GM19099 (cell line): ENCODE results near the gene TRIP11.

Experiments
- POLR2A ChIP-seq: IDR thresholded peaks from 3 replicates; pipeline ENCODE4 v1.6.1; 2011; ENCODE audit warnings: low read depth; ENCODE audit not compliant: insufficient read length; ENCODE audit errors: extremely low read depth

The TRIP11 gene

DNA sequence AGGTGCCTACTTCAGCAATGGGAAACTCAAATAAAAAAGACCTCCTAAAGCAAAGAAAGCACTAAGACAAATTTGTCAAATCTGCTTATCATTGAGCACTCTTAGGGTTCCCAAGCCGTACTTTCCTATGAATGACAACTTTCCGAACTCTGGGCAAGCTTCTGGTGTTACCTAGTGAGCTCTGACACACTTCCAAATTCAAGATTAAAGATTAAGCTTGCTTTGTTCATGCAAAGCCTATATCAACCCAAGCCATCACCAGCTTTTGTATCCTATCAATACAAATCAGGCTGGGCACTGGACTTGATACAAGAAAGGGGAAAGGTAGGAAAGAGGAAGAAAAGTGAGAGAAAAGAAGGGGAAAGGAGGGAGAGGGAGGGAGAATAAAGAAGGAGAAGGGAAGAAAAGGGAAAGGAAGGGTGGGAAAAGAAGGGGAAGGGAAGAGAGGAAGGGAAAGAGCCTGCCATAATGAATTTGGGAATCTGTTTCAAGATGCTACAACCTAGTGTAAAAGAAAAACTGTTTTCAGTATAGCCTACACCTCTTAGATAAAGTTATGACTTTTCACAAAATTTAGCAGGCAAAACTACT lies 68.6 kb downstream of the TRIP11 start:
- no peak for TF ChIP-seq POLR2A

DNA sequence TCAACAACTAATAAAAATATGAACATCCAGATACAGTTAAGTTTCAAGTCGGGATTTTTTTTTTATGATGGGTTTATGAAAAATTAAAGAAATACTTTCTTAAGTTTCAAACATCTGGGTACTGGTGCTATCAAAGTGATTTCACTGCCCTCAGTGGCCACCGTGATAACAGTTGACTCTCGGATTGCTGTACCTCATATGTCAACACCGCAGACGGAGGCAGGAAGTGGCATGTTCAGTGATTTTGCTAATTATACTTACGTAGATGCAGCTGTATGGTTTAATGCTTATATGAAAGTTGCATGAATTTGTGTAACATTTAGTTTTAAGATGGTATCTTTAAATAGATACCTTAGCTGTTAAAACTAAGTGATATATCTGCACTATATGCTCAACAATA lies 71.6 kb downstream of the TRIP11 start:
- TF ChIP-seq POLR2A, result no peak

DNA sequence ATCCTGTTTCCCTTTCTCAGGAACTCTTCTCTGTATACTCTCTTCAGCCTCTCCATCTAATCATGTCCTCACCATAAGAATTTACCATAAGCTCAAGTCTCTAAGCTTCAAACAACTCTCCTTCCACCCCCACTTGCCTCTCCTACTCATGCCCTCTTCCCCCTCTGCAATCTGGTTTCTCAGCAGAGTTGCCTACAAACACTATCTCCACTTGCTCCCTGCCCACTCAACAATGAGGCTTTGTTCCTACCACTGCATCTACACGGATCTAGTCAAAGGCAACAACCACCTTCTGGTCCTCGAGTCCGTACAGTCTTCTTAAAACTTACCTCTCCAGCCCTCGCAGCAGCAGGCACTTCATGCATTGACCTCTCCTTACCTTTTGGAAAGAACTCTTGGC lies 75.1 kb downstream of the TRIP11 start:
- no peak for TF ChIP-seq POLR2A

DNA sequence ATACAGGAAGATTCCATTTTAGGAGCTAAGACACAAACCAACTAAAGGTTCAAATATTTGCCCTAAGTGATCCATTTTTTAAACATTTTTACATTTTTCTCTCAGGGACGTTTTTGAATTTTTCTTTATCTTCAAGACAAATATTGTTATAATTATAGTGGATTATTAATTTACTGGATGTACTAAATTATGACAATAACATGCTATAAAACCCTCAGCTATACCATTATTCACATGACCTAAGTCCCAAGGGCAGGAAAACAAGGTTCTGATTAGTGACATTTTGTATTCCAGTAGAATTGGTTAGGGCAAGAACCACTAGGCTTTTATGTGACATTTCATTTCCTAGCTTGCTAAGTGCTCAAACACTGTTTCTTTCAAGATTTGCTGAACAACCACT lies 75.8 kb downstream of the TRIP11 start:
- TF ChIP-seq POLR2A, result no peak

DNA sequence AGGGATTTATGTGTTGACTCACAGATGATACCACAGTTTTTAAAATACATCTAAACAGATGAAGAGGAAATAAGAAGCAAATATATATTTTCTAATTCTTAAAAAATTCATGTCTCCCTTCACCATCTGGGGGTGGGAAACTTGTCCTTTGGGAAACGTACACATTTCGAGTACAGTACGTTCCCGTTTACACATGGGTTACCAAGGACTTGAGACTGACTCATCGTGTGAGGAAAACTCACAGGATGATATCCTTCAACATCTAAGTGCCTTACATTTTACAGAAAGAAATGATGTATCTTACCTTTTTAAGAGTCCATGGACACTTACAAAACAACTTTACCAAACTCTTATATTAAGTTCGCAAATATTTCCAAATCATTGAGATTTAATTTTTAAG lies 76.4 kb downstream of the TRIP11 start:
- no peak for TF ChIP-seq POLR2A

DNA sequence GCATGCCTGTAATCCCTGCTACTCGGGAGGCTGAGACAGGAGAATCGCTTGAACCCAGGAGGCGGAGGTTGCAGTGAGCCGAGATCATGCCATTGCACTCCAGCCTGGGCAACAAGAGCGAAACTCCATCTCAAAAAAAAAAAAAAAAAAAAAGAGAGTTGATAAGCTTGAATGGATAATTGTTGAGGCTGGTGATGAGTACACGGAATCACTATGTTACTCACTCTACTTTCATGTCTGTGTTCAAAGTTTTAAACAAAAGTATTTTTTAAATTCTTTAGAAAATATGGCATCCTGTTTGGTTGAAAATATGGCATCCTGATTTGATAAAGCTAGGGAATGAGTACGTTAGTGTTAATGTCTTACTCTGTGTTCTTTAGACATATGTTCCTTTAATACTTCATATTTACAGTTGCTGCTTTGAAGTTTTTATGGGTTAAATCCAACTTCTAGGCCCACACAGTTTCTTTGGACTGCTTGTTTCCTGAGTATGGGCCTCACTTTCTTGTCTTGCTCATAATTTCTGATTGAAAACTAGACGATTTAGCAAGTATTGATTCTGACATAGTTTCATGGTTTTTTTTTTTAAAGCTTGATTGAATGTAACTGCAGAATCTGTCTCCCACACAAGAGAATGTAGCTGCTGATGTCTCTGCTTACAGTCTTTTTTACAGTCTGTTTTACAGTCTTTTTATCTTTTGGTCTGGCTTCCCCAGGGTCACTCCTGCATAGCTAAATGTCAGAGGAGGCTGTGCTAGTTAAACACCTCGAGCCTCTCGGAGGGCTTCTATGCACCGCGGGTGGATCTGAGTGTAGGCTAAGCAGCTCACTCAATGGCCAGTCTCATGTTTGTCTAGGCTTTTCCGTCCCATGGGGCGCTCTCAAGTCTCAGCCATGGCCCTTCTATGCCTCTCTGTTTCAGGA lies 78.3 kb downstream of the TRIP11 start:
- no peak for TF ChIP-seq POLR2A

DNA sequence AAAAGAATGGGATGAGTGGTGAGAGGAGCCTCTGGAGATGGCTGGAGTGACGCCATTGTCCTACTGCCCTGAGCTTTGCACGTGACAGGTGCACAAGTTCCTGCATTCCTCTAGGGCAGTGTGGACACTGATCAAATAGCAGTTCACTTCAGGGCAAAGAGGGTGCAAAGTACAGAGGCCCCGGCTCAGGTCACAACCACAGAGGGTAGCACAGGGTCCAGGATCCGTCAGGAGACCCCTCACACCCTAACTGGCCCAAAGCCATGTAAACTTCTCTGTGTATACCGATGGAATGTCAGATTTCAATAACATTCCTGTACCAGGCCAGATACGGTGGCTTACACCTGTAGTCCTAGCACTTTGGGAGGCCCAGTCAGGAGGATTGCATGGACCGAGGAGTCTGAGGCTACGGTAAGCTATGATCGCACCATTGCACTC lies 82.0 kb downstream of the TRIP11 start:
- no peak for TF ChIP-seq POLR2A

DNA sequence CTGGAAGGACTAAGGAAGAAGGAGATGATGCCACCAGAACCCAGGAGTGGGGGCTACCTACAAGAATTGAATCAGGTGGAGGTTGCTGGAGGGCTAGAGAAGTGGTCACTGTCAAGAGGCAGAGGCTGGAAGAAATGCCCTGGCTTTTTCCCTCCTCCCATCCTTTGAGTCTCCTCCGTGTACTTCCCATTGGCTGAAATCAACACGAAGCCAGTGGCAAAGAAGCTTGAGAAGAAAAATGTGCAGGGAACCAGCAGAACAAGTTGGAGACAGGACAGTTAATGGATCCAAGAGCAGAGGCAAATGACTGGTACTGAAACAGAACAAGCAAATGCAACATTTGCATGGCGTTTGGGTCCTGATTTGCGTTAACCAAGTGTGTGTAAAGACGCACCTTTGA lies 83.2 kb downstream of the TRIP11 start:
- no peak for TF ChIP-seq POLR2A

DNA sequence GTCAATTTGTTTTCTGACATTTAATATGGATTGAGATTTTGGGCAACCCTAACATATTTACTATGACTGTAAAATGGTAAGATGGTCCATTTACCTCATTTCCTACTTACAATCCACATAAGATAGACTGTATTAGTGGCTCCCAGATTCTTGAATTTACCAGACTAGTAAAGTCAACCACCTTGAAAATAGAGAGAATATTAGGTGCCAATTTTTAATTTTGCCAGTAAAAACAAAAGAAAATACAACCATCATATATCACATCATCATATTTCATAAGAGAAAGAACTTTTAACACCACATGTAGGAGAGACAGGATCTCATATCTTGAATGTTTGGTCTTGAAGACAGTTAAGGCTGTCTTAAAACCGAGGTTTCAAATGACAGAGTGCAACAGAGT lies 84.7 kb downstream of the TRIP11 start:
- no peak for TF ChIP-seq POLR2A

DNA sequence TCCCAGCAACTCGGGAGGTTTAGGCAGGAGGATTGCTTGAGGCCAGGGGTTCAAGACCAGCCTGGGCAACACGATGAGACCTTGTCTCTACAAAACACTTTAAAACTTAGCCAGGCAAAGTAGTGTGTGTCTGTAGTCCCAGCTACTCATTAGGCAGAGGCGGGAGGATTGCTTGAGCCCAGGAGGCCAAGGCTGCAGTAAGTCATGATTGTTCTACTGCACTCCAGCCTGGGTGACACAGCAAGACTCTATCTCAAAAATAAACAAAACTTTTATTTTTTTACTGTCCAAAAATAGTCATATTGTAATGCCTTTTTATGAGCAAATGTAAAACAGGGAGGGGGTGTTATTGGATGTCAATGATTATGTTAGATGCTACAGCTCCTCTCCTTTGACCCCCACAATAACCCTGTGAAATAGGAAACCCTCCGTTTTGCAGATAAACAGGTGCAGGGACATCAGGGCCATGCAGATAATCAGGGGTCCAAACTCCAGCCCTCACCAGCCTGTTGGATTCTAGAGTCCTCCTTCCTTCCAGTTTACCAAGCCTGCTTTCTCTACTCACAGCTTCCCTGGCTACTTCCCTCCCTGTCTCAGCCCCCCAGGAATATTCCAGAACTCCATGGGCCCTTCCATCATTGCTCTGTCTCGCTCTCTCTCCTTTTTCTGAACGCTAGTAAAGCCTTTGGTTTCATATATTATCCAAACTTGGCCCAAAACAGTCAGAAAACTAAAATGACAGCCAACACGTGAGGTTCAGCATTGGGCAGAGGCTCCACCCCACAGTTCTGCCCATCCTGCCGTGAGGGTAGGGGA lies 86.5 kb downstream of the TRIP11 start:
- no peak for TF ChIP-seq POLR2A

DNA sequence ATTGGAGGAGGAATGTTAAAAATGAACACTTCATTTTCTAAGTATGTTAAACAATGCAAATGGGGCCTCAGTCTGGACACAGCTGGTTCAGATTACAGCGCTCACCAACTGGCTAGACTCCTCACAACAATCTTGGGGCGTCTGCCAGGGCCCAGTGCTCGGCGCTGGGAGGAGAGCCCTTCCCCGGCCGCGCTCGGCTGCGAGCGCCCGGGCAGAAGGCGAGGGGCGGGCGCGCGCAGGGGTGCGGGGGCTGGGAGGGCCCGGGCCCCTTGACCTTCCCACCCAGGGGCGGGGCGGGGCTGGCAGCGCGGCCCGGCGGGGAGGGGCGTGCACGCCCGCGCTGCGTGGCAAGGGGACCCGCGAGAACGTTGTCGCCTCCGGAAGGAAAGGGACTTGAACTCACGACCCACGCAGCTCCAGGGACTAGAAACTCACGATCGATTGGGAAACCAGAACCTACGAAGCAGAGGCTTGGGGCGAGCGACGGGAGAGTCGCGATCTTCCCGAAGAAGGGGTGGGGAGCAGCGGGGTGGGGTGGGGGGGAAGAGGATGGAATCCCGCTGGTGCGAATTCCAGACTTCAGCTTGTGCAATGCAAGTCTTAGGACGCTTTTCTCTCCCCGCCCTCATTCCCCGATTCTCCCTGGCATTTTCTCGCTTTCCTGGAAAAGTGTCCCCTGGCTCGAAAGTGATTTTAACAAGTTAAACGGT lies 92.2 kb downstream of the TRIP11 start, which contains the start of gene FBLN5:
Gene FBLN5 (minus strand): TSS at position 220 of the 710 bp plus-strand sequence. CDS start 465 bp downstream, outside the sequence.
- no peak for TF ChIP-seq POLR2A

DNA sequence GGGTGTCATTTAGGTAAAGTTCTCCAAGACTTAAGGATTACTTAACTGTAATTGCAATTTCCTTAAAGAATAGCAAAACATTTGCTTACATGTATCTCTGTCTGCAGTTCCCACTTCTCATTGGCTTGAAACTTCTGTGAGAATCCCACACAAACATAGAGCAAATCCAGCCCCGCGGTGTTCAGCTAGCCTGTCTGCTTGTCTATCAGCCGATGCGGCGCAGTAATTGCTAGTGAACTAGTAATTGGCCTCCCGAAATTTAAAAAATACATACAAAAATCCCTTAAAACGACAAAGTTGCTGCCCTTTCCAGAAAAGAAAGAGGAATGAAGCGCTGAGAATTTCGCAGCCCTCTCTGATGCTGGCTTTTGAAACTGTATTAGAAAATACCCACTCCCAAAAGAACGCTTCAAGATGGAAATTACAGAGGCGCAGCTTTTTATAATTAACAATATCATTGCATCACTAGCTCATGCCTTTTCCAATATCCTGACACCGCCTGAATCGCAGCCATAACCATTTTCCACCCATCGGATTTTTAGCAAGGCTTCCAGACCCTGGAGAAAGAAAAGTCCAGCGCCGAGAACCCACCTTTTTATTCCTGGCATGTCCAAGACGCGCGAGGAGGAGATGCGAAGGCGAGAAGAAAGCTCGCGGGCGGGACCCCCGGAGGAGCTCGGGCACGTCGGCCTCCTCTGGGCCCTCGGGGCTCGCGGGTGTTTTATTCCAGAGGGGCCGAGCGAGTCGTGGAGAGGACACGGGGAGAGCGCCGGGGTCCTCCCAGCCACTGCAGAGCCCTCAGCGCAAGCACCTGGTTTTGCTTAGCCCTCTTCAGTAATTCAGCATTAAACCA lies 93.0 kb downstream of the TRIP11 start:
- TF ChIP-seq POLR2A, result no peak

DNA sequence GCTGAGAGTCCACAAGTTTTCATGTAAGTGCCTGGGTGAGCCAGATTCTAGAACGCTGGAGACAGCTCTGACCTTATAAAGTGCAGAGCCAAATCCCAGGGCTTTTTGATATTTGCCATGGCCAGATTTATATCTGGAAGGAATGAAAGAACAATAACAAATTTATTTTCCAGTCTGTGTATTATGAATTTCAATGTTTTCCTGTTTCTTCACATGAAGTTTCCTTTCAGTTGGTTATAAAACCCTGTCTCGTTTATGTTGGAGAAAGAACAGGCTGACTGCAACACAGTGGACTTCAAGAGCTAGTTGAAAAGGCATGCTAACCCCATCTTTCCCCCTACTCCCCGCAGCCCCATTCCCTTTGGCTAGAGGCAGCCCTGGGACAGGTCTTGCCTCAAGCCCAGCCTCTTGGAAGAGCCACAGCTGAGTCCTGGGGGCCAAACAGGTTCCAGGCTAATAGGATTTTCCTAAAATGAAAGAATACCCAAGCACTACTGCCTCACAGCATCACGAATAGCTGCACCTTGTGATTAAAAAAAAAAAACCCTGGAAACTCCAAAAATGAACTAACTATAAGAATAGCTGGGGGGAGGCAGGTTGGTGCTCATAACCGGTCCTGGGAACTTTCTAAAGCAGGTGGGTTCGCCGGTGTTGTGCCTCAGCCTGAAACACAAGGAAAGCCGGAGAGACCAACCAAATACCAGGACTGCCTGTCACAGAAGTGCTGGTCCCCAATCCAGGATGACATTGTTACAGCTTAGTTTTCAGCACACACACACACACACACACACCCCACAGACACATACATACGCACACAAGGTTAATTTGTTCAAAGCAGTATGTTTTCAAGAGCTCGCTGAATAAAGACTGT lies 93.9 kb downstream of the TRIP11 start:
- TF ChIP-seq POLR2A, result no peak
